OCI-LY3 (cell line): ENCODE measurements around the gene ME3.

Experiments
- H2AFZ ChIP-seq: fragments of 200-600, 300-600 bp; shearing (Covaris generic); 2 replicates; pipeline ENCODE4 v1.6.0; 2014; ENCODE audit warnings: antibody characterized with exemption, low read depth, low read length
- H3K27ac ChIP-seq: fragments of 200-600, 300-600 bp; sonication (generic); 2 replicates; pipeline ENCODE4 v1.5.1; 2014; ENCODE audit warnings: mild to moderate bottlenecking, low read length, moderate library complexity, mixed read lengths
- H3K27me3 ChIP-seq: fragments of 200-600, 300-600 bp; sonication (generic); 2 replicates; pipeline ENCODE4 v1.6.1; 2014; ENCODE audit warnings: low read depth, low read length, mixed read lengths
- H3K36me3 ChIP-seq: fragments of 200-600, 300-600 bp; sonication (generic); replicated peaks from 2 replicates; pipeline ENCODE3; 2014; ENCODE audit warnings: low read depth, low read length, mixed read lengths
- H3K4me1 ChIP-seq: fragments of 300-600, 200-600 bp; sonication (generic); 2 replicates; pipeline ENCODE4 v1.6.1; 2014; ENCODE audit warnings: low read length, mixed read lengths
- H3K4me2 ChIP-seq: fragments of 200-600, 300-600 bp; sonication (generic); 2 replicates; pipeline ENCODE4 v1.6.1; 2014; ENCODE audit warnings: low read length, mixed read lengths
- H3K4me3 ChIP-seq: fragments of 300-600, 200-600 bp; sonication (generic); 2 replicates; pipeline ENCODE4 v1.5.1; 2014; ENCODE audit warnings: antibody characterized with exemption, mild to moderate bottlenecking, low read length, moderate library complexity
- H3K79me2 ChIP-seq: fragments of 300-600, 200-600 bp; shearing (Covaris generic); 2 replicates; pipeline ENCODE4 v1.6.1; 2014; ENCODE audit warnings: mild to moderate bottlenecking, low read length, mixed read lengths
- H3K9ac ChIP-seq: fragments of 300-600, 200-600 bp; shearing (Covaris generic); 2 replicates; pipeline ENCODE4 v1.6.0; 2014; ENCODE audit warnings: mild to moderate bottlenecking, low read length, moderate library complexity
- H3K9me3 ChIP-seq: fragments of 200-600, 300-600 bp; shearing (Covaris generic); 2 replicates; pipeline ENCODE4 v1.6.1; 2014; ENCODE audit warnings: low read length, mixed read lengths; ENCODE audit not compliant: insufficient read depth
- H4K20me1 ChIP-seq: fragments of 200-600, 300-600 bp; sonication (generic); 2 replicates; pipeline ENCODE4 v1.6.1; 2016; ENCODE audit warnings: low read length, mixed read lengths; ENCODE audit not compliant: insufficient read depth
- EZH2phosphoT487 ChIP-seq: fragments of 200-600 bp; shearing (Covaris generic); IDR thresholded peaks from 2 replicates; pipeline ENCODE4 v1.6.1; 2018; ENCODE audit warnings: antibody characterized with exemption, mixed run types, low read depth
- TF ChIP-seq, protein P1 (sequence below): fragments of 200-600, 300-600 bp; sonication (generic); IDR thresholded peaks from 2 replicates; pipeline ENCODE4 v1.5.1; 2014; ENCODE audit warnings: antibody characterized with exemption, low read length, low read depth

ME3 gene

DNA sequence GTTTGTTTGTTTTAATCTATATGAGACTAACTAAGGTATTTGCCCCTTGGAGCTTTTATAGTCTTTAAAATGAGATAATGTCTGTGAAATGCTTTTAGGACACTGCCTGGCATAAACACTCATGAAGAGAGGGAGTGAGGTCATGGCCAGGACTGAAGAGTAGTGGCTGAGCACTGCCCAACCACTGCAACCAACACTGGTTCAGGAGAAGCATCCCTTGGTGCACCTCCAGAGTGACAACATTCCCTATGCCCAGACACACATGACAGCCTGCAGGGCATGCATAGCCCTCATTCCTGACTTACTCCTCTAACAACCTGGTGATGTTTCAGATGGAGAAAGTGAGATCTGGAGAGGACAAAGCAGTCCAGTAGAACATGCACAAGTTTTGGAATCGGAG is 36.1 kb downstream of the ME3 start:
- TF ChIP-seq, protein P1, sequence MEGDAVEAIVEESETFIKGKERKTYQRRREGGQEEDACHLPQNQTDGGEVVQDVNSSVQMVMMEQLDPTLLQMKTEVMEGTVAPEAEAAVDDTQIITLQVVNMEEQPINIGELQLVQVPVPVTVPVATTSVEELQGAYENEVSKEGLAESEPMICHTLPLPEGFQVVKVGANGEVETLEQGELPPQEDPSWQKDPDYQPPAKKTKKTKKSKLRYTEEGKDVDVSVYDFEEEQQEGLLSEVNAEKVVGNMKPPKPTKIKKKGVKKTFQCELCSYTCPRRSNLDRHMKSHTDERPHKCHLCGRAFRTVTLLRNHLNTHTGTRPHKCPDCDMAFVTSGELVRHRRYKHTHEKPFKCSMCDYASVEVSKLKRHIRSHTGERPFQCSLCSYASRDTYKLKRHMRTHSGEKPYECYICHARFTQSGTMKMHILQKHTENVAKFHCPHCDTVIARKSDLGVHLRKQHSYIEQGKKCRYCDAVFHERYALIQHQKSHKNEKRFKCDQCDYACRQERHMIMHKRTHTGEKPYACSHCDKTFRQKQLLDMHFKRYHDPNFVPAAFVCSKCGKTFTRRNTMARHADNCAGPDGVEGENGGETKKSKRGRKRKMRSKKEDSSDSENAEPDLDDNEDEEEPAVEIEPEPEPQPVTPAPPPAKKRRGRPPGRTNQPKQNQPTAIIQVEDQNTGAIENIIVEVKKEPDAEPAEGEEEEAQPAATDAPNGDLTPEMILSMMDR, result no peak
- no peak for TF ChIP-seq EZH2phosphoT487
- Histone ChIP-seq H4K20me1 (no peaks in the 10 kb centered on the region), H3K4me2 (no peak overlapping the region), H3K9ac (no peak overlapping the region), H3K27me3 (peaks cover 33% of the 10 kb centered on the region), H3K79me2 (no peaks in the 10 kb centered on the region), H3K4me1 (no peaks in the 10 kb centered on the region), H3K36me3 (no peaks in the 10 kb centered on the region), H2AFZ (no peak overlapping the region), H3K27ac (no peak overlapping the region), H3K4me3 (no peak overlapping the region), H3K9me3 (no peaks in the 10 kb centered on the region)

DNA sequence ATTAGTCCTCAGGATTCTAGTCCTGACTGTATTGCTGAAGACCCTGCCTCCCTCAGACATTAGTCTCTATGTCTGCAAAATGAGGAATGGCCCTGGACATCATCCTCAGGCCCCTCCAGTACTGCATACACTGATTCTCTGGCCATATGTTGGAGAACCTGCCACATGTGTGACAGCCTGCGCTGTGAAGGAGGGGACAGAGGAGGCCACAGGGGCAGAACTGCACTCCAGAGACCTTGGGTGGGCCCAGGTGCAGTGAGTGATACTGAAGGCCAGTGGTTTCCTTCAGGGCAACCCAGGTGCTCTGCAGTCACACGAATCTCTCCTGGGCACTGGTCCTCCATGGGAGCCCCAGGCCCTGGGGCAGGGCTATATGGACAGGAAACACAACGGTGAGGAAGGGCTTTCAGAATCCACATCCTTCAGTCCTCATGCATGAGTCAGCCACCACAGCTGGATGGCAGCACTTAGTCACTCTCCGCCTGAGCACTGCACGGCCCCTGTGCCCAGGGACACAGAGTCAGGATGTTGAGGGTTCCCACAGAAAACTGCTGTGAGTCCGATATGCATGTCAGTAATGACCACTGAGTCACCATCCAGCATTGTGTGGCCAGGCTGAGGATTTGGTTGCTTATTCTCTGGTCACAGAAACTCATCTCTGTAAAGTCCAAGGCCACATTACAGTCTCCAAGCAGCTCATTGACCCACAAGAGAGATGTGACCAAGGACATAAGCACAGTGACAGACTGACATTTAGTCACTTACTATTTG is 39.7 kb downstream of the ME3 start:
- Histone ChIP-seq H3K9me3 (no peaks in the 10 kb centered on the region), H3K4me3 (no peak overlapping the region), H4K20me1 (no peaks in the 10 kb centered on the region), H3K9ac (no peak overlapping the region), H3K27me3 (peaks cover 28% of the 10 kb centered on the region), H3K4me2 (no peak overlapping the region), H3K27ac (no peak overlapping the region), H3K79me2 (no peaks in the 10 kb centered on the region), H3K36me3 (no peaks in the 10 kb centered on the region), H3K4me1 (no peaks in the 10 kb centered on the region), H2AFZ (no peak overlapping the region)
- TF ChIP-seq, protein P1, result no peak
- TF ChIP-seq EZH2phosphoT487, result no peak

DNA sequence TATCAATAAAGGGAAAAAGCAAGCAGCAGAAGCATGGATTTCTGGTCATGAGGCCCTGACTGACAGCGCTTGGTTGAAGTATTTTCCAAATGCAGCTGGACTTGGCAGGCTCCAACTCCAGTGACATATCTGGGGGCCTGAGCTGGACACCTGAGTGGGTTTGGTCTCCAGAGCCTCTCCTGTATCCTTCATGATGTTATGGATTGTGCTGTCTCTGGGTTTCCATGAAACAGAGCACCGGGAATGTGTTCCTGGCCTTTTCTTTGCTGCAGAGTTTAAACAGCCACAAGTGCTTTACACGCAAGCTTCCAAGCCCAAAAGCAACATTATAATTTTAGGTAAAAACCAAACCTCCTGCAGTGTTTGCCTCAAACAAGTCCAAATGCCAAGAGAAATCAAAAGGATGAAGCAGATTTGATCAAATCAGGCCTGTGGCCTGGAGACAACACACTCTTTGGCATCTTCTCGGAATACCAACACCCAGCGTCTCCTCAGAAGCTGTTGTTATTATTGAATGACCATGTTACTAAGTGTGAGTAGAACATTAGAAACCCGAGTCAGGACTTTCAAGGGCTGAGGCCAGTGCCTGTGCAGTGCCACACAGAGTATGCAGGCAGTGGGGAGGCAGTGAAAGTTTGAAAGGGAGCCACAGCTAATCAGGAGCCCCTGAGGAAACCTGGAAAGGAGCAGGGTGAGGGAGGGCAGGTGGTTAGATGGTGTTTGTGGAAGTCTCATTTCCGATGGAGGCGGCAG is 42.0 kb downstream of the ME3 start:
- H3K9ac ChIP-seq, result no peak overlapping the region
- no peaks in the 10 kb centered on the region for H4K20me1 ChIP-seq
- no peak overlapping the region for H2AFZ ChIP-seq
- H3K27ac ChIP-seq, result no peak overlapping the region
- no peaks in the 10 kb centered on the region for H3K36me3 ChIP-seq
- no peak overlapping the region for H3K4me2 ChIP-seq
- TF ChIP-seq, protein P1, result no peak
- no peak for TF ChIP-seq EZH2phosphoT487
- H3K9me3 ChIP-seq, result no peaks in the 10 kb centered on the region
- H3K27me3 ChIP-seq, result peaks cover 14% of the 10 kb centered on the region
- H3K4me1 ChIP-seq, result peaks cover 8% of the 10 kb centered on the region
- no peak overlapping the region for H3K4me3 ChIP-seq
- H3K79me2 ChIP-seq, result no peaks in the 10 kb centered on the region

DNA sequence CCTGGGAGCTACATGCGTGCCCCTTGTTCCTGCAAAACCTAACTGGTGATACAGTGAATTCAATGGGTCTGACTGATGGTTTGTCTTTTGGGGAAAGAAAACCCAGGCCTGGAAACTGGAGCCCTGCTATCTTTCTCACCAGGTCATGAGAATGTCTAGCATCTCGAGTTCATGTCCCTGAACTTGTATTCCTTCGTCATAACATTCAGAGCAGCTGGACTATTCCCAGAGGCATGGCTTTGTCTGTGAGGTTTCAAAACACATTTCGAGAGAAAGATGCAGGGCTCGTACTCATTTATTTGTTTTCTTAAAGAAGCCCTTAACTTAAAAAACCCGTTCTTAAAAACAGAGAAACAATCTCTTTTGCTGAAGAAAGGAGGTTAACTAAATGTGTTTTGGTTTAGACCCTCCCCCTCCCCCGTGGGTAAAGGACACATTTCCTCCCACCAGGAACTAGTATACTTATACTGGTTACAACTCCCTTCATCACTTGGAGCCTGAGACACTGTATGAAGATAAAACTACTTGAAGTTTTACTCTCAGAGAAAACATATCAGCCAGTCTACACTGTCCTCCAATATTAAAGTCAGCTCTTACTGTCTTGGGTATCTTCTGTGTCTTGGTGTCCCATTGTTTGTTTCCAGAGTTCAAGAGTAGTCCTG is 43.2 kb downstream of the ME3 start:
- H3K4me1 ChIP-seq, result peaks cover 12% of the 10 kb centered on the region
- TF ChIP-seq, protein P1, result no peak
- no peak for TF ChIP-seq EZH2phosphoT487
- no peak overlapping the region for H2AFZ ChIP-seq

More for the DNA sequence above, 43.2 kb downstream of the ME3 start:
- Histone ChIP-seq H3K4me2 (no peak overlapping the region), H3K9me3 (no peaks in the 10 kb centered on the region), H3K27ac (no peak overlapping the region), H3K79me2 (no peaks in the 10 kb centered on the region), H3K27me3 (peaks cover 12% of the 10 kb centered on the region; the same call in 1 of the 2 replicates), H3K4me3 (no peak overlapping the region), H4K20me1 (no peaks in the 10 kb centered on the region), H3K9ac (no peak overlapping the region), H3K36me3 (no peaks in the 10 kb centered on the region)
